Neuronal stem cell (in vitro differentiated cells): ENCODE measurements around the gene PRUNE2.

Source experiments
- DNase-seq: peaks from one replicate; pipeline ENCODE4 v3.0.0-alpha.2; 2013; ENCODE audit warnings: low spot score
- H2AFZ ChIP-seq: one replicate; pipeline ENCODE4 v1.6.1; 2013; ENCODE audit warnings: mild to moderate bottlenecking, low read length, inconsistent platforms
- H2AK5ac ChIP-seq: 2 replicates; pipeline ENCODE4 v1.6.1; 2013; ENCODE audit warnings: low read depth, mild to moderate bottlenecking, inconsistent platforms, low read length, moderate library complexity, mixed read lengths
- H2BK120ac ChIP-seq: 2 replicates; pipeline ENCODE4 v1.6.1; 2013; ENCODE audit warnings: low read depth, mild to moderate bottlenecking, inconsistent platforms, low read length, moderate library complexity, mixed read lengths
- H2BK12ac ChIP-seq: one replicate; pipeline ENCODE4 v1.6.1; 2013; ENCODE audit warnings: low read length, inconsistent platforms
- H2BK15ac ChIP-seq: 2 replicates; pipeline ENCODE4 v1.6.1; 2013; ENCODE audit warnings: mild to moderate bottlenecking, low read length, inconsistent platforms, mixed read lengths
- H2BK5ac ChIP-seq: one replicate; pipeline ENCODE4 v1.6.1; 2013; ENCODE audit warnings: inconsistent platforms, mild to moderate bottlenecking, low read length, moderate library complexity
- H3K14ac ChIP-seq: one replicate; pipeline ENCODE4 v1.6.1; 2013; ENCODE audit warnings: low read length, inconsistent platforms
- H3K18ac ChIP-seq: 2 replicates; pipeline ENCODE4 v1.6.1; 2013; ENCODE audit warnings: low read length, inconsistent platforms
- H3K23ac ChIP-seq: 2 replicates; pipeline ENCODE4 v1.6.1; 2013; ENCODE audit warnings: low read depth, mild to moderate bottlenecking, mixed read lengths, low read length, inconsistent platforms; ENCODE audit not compliant: poor library complexity
- H3K27ac ChIP-seq: replicated peaks from 3 replicates; pipeline ENCODE4 v1.5.1; 2013; ENCODE audit warnings: low read length, inconsistent platforms
- H3K27me3 ChIP-seq, 3 experiments: 2 replicates each; pipeline ENCODE4 v1.6.1; 2013; ENCODE audit warnings: low read length in 3 of 3, mild to moderate bottlenecking in 2 of 3, inconsistent platforms in 1 of 3, low read depth in 1 of 3, mixed read lengths in 1 of 3, moderate library complexity in 1 of 3; ENCODE audit not compliant: control insufficient read depth in 3 of 3, insufficient read depth in 3 of 3
- H3K36me3 ChIP-seq, 2 donors: replicated peaks in 1 of 2; 2 replicates each; pipeline ENCODE4 v1.6.1; 2013; ENCODE audit warnings: low read length in 2 of 2; ENCODE audit not compliant: control insufficient read depth in 2 of 2, insufficient read depth in 2 of 2
- H3K4ac ChIP-seq: 2 replicates; pipeline ENCODE4 v1.6.1; 2013; ENCODE audit warnings: inconsistent platforms, mild to moderate bottlenecking, low read length, moderate library complexity
- H3K4me1 ChIP-seq, 2 donors: 1 replicate in 1 of 2; 2 replicates in 1 of 2; pipeline ENCODE4 v1.6.1; 2013; ENCODE audit warnings: low read length in 2 of 2, low read depth in 1 of 2; ENCODE audit not compliant: control insufficient read depth in 2 of 2, insufficient read depth in 1 of 2
- H3K4me2 ChIP-seq: one replicate; pipeline ENCODE4 v1.6.1; 2013; ENCODE audit warnings: mild to moderate bottlenecking, low read length, inconsistent platforms; ENCODE audit not compliant: insufficient read depth, poor library complexity, severe bottlenecking
- H3K4me3 ChIP-seq, 2 donors: 2 replicates each; pipeline ENCODE4 v1.5.1; 2013; ENCODE audit warnings: low read length in 2 of 2, mild to moderate bottlenecking in 2 of 2, inconsistent platforms in 1 of 2, moderate library complexity in 1 of 2
- H3K79me1 ChIP-seq: one replicate; pipeline ENCODE4 v1.6.1; 2013; ENCODE audit warnings: low read depth, mild to moderate bottlenecking, inconsistent platforms, low read length, moderate library complexity
- H3K9ac ChIP-seq: one replicate; pipeline ENCODE4 v1.6.1; 2013; ENCODE audit warnings: mild to moderate bottlenecking, low read depth, low read length, inconsistent platforms; ENCODE audit not compliant: poor library complexity
- H3K9me3 ChIP-seq, 2 donors: replicated peaks in 1 of 2; 2 replicates each; pipeline versions ENCODE3 to v1.6.1; 2013; ENCODE audit warnings: low read length in 2 of 2, mild to moderate bottlenecking in 2 of 2, inconsistent platforms in 1 of 2, low read depth in 1 of 2, mixed read lengths in 1 of 2, moderate library complexity in 1 of 2; ENCODE audit not compliant: control insufficient read depth in 2 of 2, insufficient read depth in 1 of 2
- H4K8ac ChIP-seq: one replicate; pipeline ENCODE4 v1.6.1; 2013; ENCODE audit warnings: low read depth, mild to moderate bottlenecking, inconsistent platforms, low read length, moderate library complexity
- H4K91ac ChIP-seq: one replicate; pipeline ENCODE4 v1.6.1; 2013; ENCODE audit warnings: low read length, low read depth, mild to moderate bottlenecking, inconsistent platforms; ENCODE audit not compliant: poor library complexity
- WGBS, 2 donors: extraction: QIAGEN DNeasy Blood & Tissue Kit; methylation state at CpG; one replicate each; pipeline ENCODE4 v1.1.7; 2013; ENCODE audit warnings: missing lambda C conversion rate in 2 of 2, mixed read lengths in 1 of 2; ENCODE audit not compliant: insufficient read length in 2 of 2, insufficient replicate concordance in 1 of 2; ENCODE audit errors: extremely low coverage in 2 of 2; 5-methylcytosine and 5-hydroxymethylcytosine counted together

PRUNE2 gene

GRCh38 chr9:76759732-76760131 is 146.2 kb downstream of the PRUNE2 start:
- Histone ChIP-seq H3K27me3 (no peaks in the 10 kb centered on the region), H4K91ac (no peak overlapping the region), H3K23ac (no peak overlapping the region), H3K9ac (no peak overlapping the region), H3K14ac (no peak overlapping the region), H2BK12ac (no peak overlapping the region), H3K79me1 (no peaks in the 10 kb centered on the region), H3K9me3 (no peaks in the 10 kb centered on the region), H2AFZ (no peak overlapping the region), H2BK120ac (no peak overlapping the region), H2AK5ac (no peak overlapping the region), H2BK5ac (no peak overlapping the region), H2BK15ac (no peak overlapping the region), H3K4ac (no peak overlapping the region), H3K4me1 (no peaks in the 10 kb centered on the region), H3K4me2 (no peak overlapping the region), H3K4me3 (no peak overlapping the region), H4K8ac (no peak overlapping the region), H3K18ac (no peak overlapping the region), H3K27ac (no peak overlapping the region), H3K36me3 (no peaks in the 10 kb centered on the region)
- no CpG with 5 or more reads among the region's 6 CpGs for WGBS, 2 donors
- DNase-seq: no peak

- H3K4me3 ChIP-seq: no peak overlapping the region
- H3K27me3 ChIP-seq: no peaks in the 10 kb centered on the region
- H3K23ac ChIP-seq: no peak overlapping the region
These were observed 147.4 kb downstream of the PRUNE2 start for GRCh38 chr9:76758476-76758875.

GRCh38 chr9:76756941-76757673 is 148.8 kb downstream of the PRUNE2 start:
- WGBS, 2 donors: no CpG with 5 or more reads among the region's 3 CpGs
- Histone ChIP-seq H3K4ac (no peak overlapping the region), H2AK5ac (no peak overlapping the region), H2BK120ac (no peak overlapping the region), H3K27me3 (no peaks in the 10 kb centered on the region), H3K4me2 (no peak overlapping the region), H2BK15ac (no peak overlapping the region), H3K36me3 (no peaks in the 10 kb centered on the region), H3K9me3 (no peaks in the 10 kb centered on the region), H4K91ac (no peak overlapping the region), H3K4me1 (no peaks in the 10 kb centered on the region), H2AFZ (no peak overlapping the region), H2BK5ac (no peak overlapping the region), H3K4me3 (no peak overlapping the region), H4K8ac (no peak overlapping the region), H3K14ac (no peak overlapping the region), H3K9ac (no peak overlapping the region), H3K27ac (no peak overlapping the region), H3K18ac (no peak overlapping the region), H3K23ac (no peak overlapping the region), H2BK12ac (no peak overlapping the region), H3K79me1 (no peaks in the 10 kb centered on the region)
- DNase-seq: no peak

More at GRCh38 chr9:76758476-76758875, 147.4 kb downstream of the PRUNE2 start:
- no peaks in the 10 kb centered on the region for H3K36me3 ChIP-seq
- H4K8ac ChIP-seq: no peak overlapping the region
- no peaks in the 10 kb centered on the region for H3K9me3 ChIP-seq
- no peak overlapping the region for H2AFZ ChIP-seq
- no peak overlapping the region for H2BK5ac ChIP-seq
- no peak overlapping the region for H3K9ac ChIP-seq
- no peak overlapping the region for H2AK5ac ChIP-seq
- no peak for DNase-seq
- no peaks in the 10 kb centered on the region for H3K79me1 ChIP-seq
- H3K4me1 ChIP-seq: no peaks in the 10 kb centered on the region
- H2BK12ac ChIP-seq: no peak overlapping the region
- H3K18ac ChIP-seq: no peak overlapping the region
- H3K4me2 ChIP-seq: no peak overlapping the region
- no peak overlapping the region for H3K14ac ChIP-seq
- H3K4ac ChIP-seq: no peak overlapping the region
- WGBS, 2 donors: no CpG with 5 or more reads among the region's 4 CpGs
- H3K27ac ChIP-seq: no peak overlapping the region
- H4K91ac ChIP-seq: no peak overlapping the region
- no peak overlapping the region for H2BK15ac ChIP-seq
- no peak overlapping the region for H2BK120ac ChIP-seq

- no peaks in the 10 kb centered on the region for H3K4me1 ChIP-seq
- no peak overlapping the region for H3K18ac ChIP-seq
- no peak overlapping the region for H2BK12ac ChIP-seq
- WGBS, 2 donors: no CpG with 5 or more reads among the region's 6 CpGs
- H3K23ac ChIP-seq: no peak overlapping the region
- no peak overlapping the region for H3K9ac ChIP-seq
- no peak overlapping the region for H4K91ac ChIP-seq
- no peak overlapping the region for H2BK120ac ChIP-seq
- no peak overlapping the region for H2BK5ac ChIP-seq
- H3K27me3 ChIP-seq: no peaks in the 10 kb centered on the region
- peak; percentile 11 for DNase-seq
- no peak overlapping the region for H4K8ac ChIP-seq
- no peaks in the 10 kb centered on the region for H3K9me3 ChIP-seq
- H2BK15ac ChIP-seq: no peak overlapping the region
- no peak overlapping the region for H3K4ac ChIP-seq
- no peaks in the 10 kb centered on the region for H3K36me3 ChIP-seq
- H3K4me2 ChIP-seq: no peak overlapping the region
- no peak overlapping the region for H3K14ac ChIP-seq
- peak overlapping the region; percentile 36 for H2AFZ ChIP-seq
- no peak overlapping the region for H3K4me3 ChIP-seq
- H2AK5ac ChIP-seq: no peak overlapping the region
- no peak overlapping the region for H3K27ac ChIP-seq
- no peaks in the 10 kb centered on the region for H3K79me1 ChIP-seq
These were observed 149.7 kb downstream of the PRUNE2 start for GRCh38 chr9:76756268-76756640.
